Trophoblast cell (in vitro differentiated cells and primary cell): Measurements from ENCODE around the gene SLC22A16.

ENCODE experiments used
- DNase-seq, 2 donors: peaks; one replicate each; pipeline ENCODE4 v3.0.0-alpha.2; 2016
- H2AFZ ChIP-seq: 2 replicates; pipeline ENCODE4 v1.6.1; 2013; ENCODE audit warnings: low read length, moderate library complexity, mild to moderate bottlenecking; ENCODE audit not compliant: insufficient read depth, poor library complexity
- H2AK5ac ChIP-seq: 2 replicates; pipeline ENCODE4 v1.6.1; 2013; ENCODE audit warnings: mild to moderate bottlenecking, low read length
- H2BK120ac ChIP-seq: 2 replicates; pipeline ENCODE4 v1.6.1; 2013; ENCODE audit warnings: low read length, mild to moderate bottlenecking, moderate library complexity; ENCODE audit not compliant: insufficient read depth, poor library complexity
- H2BK12ac ChIP-seq: 2 replicates; pipeline ENCODE4 v1.6.1; 2013; ENCODE audit warnings: mild to moderate bottlenecking, low read length, moderate library complexity
- H2BK5ac ChIP-seq: 2 replicates; pipeline ENCODE4 v1.6.1; 2013; ENCODE audit warnings: low read length, low read depth, moderate library complexity, mild to moderate bottlenecking; ENCODE audit not compliant: poor library complexity
- H3K14ac ChIP-seq: 2 replicates; pipeline ENCODE4 v1.6.1; 2013; ENCODE audit warnings: mild to moderate bottlenecking, low read length
- H3K18ac ChIP-seq: 2 replicates; pipeline ENCODE4 v1.6.1; 2013; ENCODE audit warnings: mild to moderate bottlenecking, low read length
- H3K23ac ChIP-seq: 2 replicates; pipeline ENCODE4 v1.6.1; 2013; ENCODE audit warnings: low read length
- H3K27ac ChIP-seq: 2 replicates; pipeline ENCODE4 v1.5.1; 2013; ENCODE audit warnings: low read depth, mild to moderate bottlenecking, inconsistent platforms, low read length, moderate library complexity
- H3K27me3 ChIP-seq: 2 replicates; pipeline ENCODE4 v1.6.1; 2013; ENCODE audit warnings: inconsistent platforms, mild to moderate bottlenecking, low read length, moderate library complexity; ENCODE audit not compliant: insufficient read depth
- H3K36me3 ChIP-seq, 2 experiments: 1 replicate in 1 of 2; 2 replicates in 1 of 2; pipeline ENCODE4 v1.6.1; 2013; ENCODE audit warnings: low read length in 2 of 2, mild to moderate bottlenecking in 2 of 2, moderate library complexity in 1 of 2; ENCODE audit not compliant: insufficient read depth in 2 of 2, control insufficient read depth in 1 of 2
- H3K4ac ChIP-seq: 2 replicates; pipeline ENCODE4 v1.6.1; 2013; ENCODE audit warnings: low read depth, mild to moderate bottlenecking, low read length, moderate library complexity
- H3K4me1 ChIP-seq, 2 experiments: 1 replicate in 1 of 2; 2 replicates in 1 of 2; pipeline ENCODE4 v1.6.1; 2013; ENCODE audit warnings: low read length in 2 of 2, mild to moderate bottlenecking in 2 of 2, moderate library complexity in 1 of 2; ENCODE audit not compliant: insufficient read depth in 2 of 2, control insufficient read depth in 1 of 2
- H3K4me2 ChIP-seq: 2 replicates; pipeline ENCODE4 v1.6.1; 2013; ENCODE audit warnings: inconsistent platforms, mild to moderate bottlenecking, low read length, moderate library complexity
- H3K4me3 ChIP-seq: 2 replicates; pipeline ENCODE4 v1.5.1; 2013; ENCODE audit warnings: mild to moderate bottlenecking, low read depth, low read length, inconsistent platforms
- H3K79me1 ChIP-seq: one replicate; pipeline ENCODE4 v1.6.1; 2013; ENCODE audit warnings: low read length
- H3K79me2 ChIP-seq: 2 replicates; pipeline ENCODE4 v1.6.1; 2013; ENCODE audit warnings: low read length, mild to moderate bottlenecking; ENCODE audit not compliant: control insufficient read depth, insufficient read depth, poor library complexity
- H3K9ac ChIP-seq: 2 replicates; pipeline ENCODE4 v1.6.1; 2013; ENCODE audit warnings: mild to moderate bottlenecking, low read length
- H3K9me3 ChIP-seq: 2 replicates; pipeline ENCODE4 v1.6.1; 2013; ENCODE audit warnings: low read depth, mild to moderate bottlenecking, control low read depth, inconsistent platforms, low read length; ENCODE audit not compliant: insufficient read depth
- H4K12ac ChIP-seq: 2 replicates; pipeline ENCODE4 v1.6.1; 2013; ENCODE audit warnings: low read depth, mild to moderate bottlenecking, low read length, moderate library complexity
- H4K8ac ChIP-seq: 2 replicates; pipeline ENCODE4 v1.6.1; 2013; ENCODE audit warnings: low read depth, mild to moderate bottlenecking, low read length, moderate library complexity
- H4K91ac ChIP-seq: one replicate; pipeline ENCODE4 v1.6.1; 2013; ENCODE audit warnings: low read depth, mild to moderate bottlenecking, low read length, moderate library complexity
- WGBS: extraction: QIAGEN DNeasy Blood & Tissue Kit; methylation state at CpG from one replicate; pipeline ENCODE4 v1.1.7; 2013; ENCODE audit warnings: missing lambda C conversion rate; ENCODE audit not compliant: insufficient read length, insufficient coverage; ENCODE audit errors: extremely low coverage; 5-methylcytosine and 5-hydroxymethylcytosine counted together

The SLC22A16 gene

GRCh38 chr6:110475066-110475653 is 1.3 kb downstream of the SLC22A16 start:
- no peak overlapping the region for H3K4me3 ChIP-seq

GRCh38 chr6:110474500-110474899 is 1.9 kb downstream of the SLC22A16 start:
- no peak overlapping the region for H4K91ac ChIP-seq
- H4K12ac ChIP-seq: no peak overlapping the region

More at GRCh38 chr6:110475066-110475653, 1.3 kb downstream of the SLC22A16 start:
- Histone ChIP-seq H3K4me1 (no peaks in the 10 kb centered on the region), H3K9ac (no peak overlapping the region), H3K14ac (no peak overlapping the region), H3K23ac (no peak overlapping the region), H4K12ac (no peak overlapping the region), H3K18ac (no peak overlapping the region), H3K36me3 (no peaks in the 10 kb centered on the region), H3K27me3 (no peaks in the 10 kb centered on the region), H3K4me2 (no peak overlapping the region), H3K79me2 (no peaks in the 10 kb centered on the region), H2BK120ac (no peak overlapping the region), H4K91ac (no peak overlapping the region), H2AK5ac (no peak overlapping the region), H3K79me1 (no peaks in the 10 kb centered on the region), H2AFZ (no peak overlapping the region), H3K27ac (no peak overlapping the region), H3K4ac (no peak overlapping the region), H2BK12ac (no peak overlapping the region), H4K8ac (no peak overlapping the region), H3K9me3 (no peaks in the 10 kb centered on the region), H2BK5ac (no peak overlapping the region)
- WGBS: no CpG with 5 or more reads among the region's 10 CpGs
- DNase-seq: peak in 1 of 2 donors; percentile 6

DNA sequence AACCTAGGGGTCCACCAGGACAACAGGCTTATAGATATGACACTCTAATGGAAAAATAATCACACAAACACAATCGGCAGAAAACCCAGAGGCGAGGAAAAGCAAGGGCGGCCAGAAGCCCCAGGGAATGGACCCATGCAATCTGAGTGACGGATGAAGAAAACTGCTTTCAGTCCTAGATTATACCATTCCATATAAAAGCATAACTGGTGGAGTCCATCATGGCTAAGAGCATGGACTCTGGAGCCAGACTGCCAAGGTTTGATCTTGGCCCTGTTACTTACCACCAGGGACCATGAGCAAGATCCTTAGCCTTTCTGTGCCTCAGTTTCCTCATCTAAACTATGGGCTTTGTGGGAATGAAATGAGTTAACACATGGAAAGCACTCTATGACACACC is 3.7 kb downstream of the SLC22A16 start:
- H3K4me1 ChIP-seq: no peaks in the 10 kb centered on the region
- DNase-seq: no peak

More at GRCh38 chr6:110474500-110474899, 1.9 kb downstream of the SLC22A16 start:
- H2BK12ac ChIP-seq: no peak overlapping the region
- H3K27ac ChIP-seq: no peak overlapping the region
- no peaks in the 10 kb centered on the region for H3K79me2 ChIP-seq
- H3K36me3 ChIP-seq: no peaks in the 10 kb centered on the region
- H2AK5ac ChIP-seq: no peak overlapping the region
- H3K9ac ChIP-seq: no peak overlapping the region
- H2AFZ ChIP-seq: no peak overlapping the region
- DNase-seq: no peak
- no peaks in the 10 kb centered on the region for H3K27me3 ChIP-seq
- H2BK120ac ChIP-seq: no peak overlapping the region
- no peak overlapping the region for H3K18ac ChIP-seq
- no peak overlapping the region for H3K23ac ChIP-seq
- H3K4me1 ChIP-seq: no peaks in the 10 kb centered on the region
- H3K4me2 ChIP-seq: no peak overlapping the region
- no peak overlapping the region for H4K8ac ChIP-seq
- H3K9me3 ChIP-seq: no peaks in the 10 kb centered on the region
- H3K79me1 ChIP-seq: no peaks in the 10 kb centered on the region
- H3K14ac ChIP-seq: no peak overlapping the region
- no peak overlapping the region for H2BK5ac ChIP-seq
- no peak overlapping the region for H3K4ac ChIP-seq
- H3K4me3 ChIP-seq: no peak overlapping the region
- WGBS: no CpG with 5 or more reads among the region's 4 CpGs

GRCh38 chr6:110471726-110472365 is 4.6 kb downstream of the SLC22A16 start:
- H3K9me3 ChIP-seq: peaks cover 1% of the 10 kb centered on the region
- no peaks in the 10 kb centered on the region for H3K79me2 ChIP-seq
- no peaks in the 10 kb centered on the region for H3K4me1 ChIP-seq
- no peaks in the 10 kb centered on the region for H3K79me1 ChIP-seq
- H2AK5ac ChIP-seq: no peak overlapping the region
- no peak overlapping the region for H3K27ac ChIP-seq
- H2BK5ac ChIP-seq: no peak overlapping the region
- no peak overlapping the region for H3K4ac ChIP-seq
- H3K4me2 ChIP-seq: no peak overlapping the region
- H2BK12ac ChIP-seq: no peak overlapping the region
- no peak overlapping the region for H4K91ac ChIP-seq
- no peak overlapping the region for H4K12ac ChIP-seq
- H3K27me3 ChIP-seq: no peaks in the 10 kb centered on the region
- H2BK120ac ChIP-seq: no peak overlapping the region
- H3K9ac ChIP-seq: no peak overlapping the region
- no peak overlapping the region for H3K14ac ChIP-seq
- no peak overlapping the region for H3K23ac ChIP-seq
- no peaks in the 10 kb centered on the region for H3K36me3 ChIP-seq
- H4K8ac ChIP-seq: no peak overlapping the region
- no peak overlapping the region for H3K4me3 ChIP-seq
- no peak overlapping the region for H2AFZ ChIP-seq
- H3K18ac ChIP-seq: no peak overlapping the region
- no peak for DNase-seq
- WGBS: no CpG with 5 or more reads among the region's 3 CpGs

More for the DNA sequence above, 3.7 kb downstream of the SLC22A16 start:
- Histone ChIP-seq H3K4ac (no peak overlapping the region), H3K18ac (no peak overlapping the region), H3K4me2 (no peak overlapping the region), H4K8ac (no peak overlapping the region), H3K14ac (no peak overlapping the region), H4K12ac (no peak overlapping the region), H3K79me2 (no peaks in the 10 kb centered on the region), H3K27me3 (no peaks in the 10 kb centered on the region), H4K91ac (no peak overlapping the region), H3K36me3 (no peaks in the 10 kb centered on the region), H3K9me3 (peaks cover 1% of the 10 kb centered on the region), H3K9ac (no peak overlapping the region), H3K23ac (no peak overlapping the region), H3K79me1 (no peaks in the 10 kb centered on the region), H2BK5ac (no peak overlapping the region), H2BK12ac (no peak overlapping the region), H2AFZ (no peak overlapping the region), H3K4me3 (no peak overlapping the region), H3K27ac (no peak overlapping the region), H2AK5ac (no peak overlapping the region), H2BK120ac (no peak overlapping the region)
- WGBS: no CpG with 5 or more reads among the region's 4 CpGs
